VCaP (cell line): ENCODE data around the gene DTX4.
A peak's percentile ranks its signal among the peaks of the same experiment; 100 is the strongest.

Experiments
- H3K27ac ChIP-seq: fragments of 450-650 bp; 2 replicates; pipeline ENCODE4 v1.5.1; 2017
- CTCF ChIP-seq: fragments of 450-650 bp; conservative IDR thresholded peaks from 2 replicates; pipeline ENCODE4 v1.5.1; 2017; ENCODE audit warnings: mild to moderate bottlenecking, moderate library complexity

Gene DTX4

GRCh38 chr11:59187035-59187434 is 15.1 kb downstream of the DTX4 start:
- H3K27ac ChIP-seq = no peak overlapping the region
- TF ChIP-seq CTCF = no peak

- TF ChIP-seq CTCF = no peak
- no peak overlapping the region for H3K27ac ChIP-seq
These were observed 15.7 kb downstream of the DTX4 start for GRCh38 chr11:59187587-59187986.

GRCh38 chr11:59188954-59189353 is 17.0 kb downstream of the DTX4 start:
- H3K27ac ChIP-seq = peak overlapping the region; percentile 54; the same call in 1 of the 2 replicates
- TF ChIP-seq CTCF = no peak

- peak overlapping the region; percentile 54 for H3K27ac ChIP-seq
- TF ChIP-seq CTCF = no peak
These were observed 18.1 kb downstream of the DTX4 start for GRCh38 chr11:59189986-59190385.

GRCh38 chr11:59191095-59191494 is 19.2 kb downstream of the DTX4 start:
- H3K27ac ChIP-seq = no peak overlapping the region
- no peak for TF ChIP-seq CTCF

GRCh38 chr11:59191890-59192289 is 20.0 kb downstream of the DTX4 start:
- no peak overlapping the region for H3K27ac ChIP-seq
- TF ChIP-seq CTCF = no peak

- TF ChIP-seq CTCF = no peak
- no peak overlapping the region for H3K27ac ChIP-seq
These were observed 20.6 kb downstream of the DTX4 start for GRCh38 chr11:59192446-59193020.
